ENCODE measurements around the gene SWSAP1.
"Not testable (repeated sequence)": the region's sequence is repeated elsewhere in the genome, so short reads cannot be mapped to it uniquely, and the experiment has no call there.

The SWSAP1 gene

DNA sequence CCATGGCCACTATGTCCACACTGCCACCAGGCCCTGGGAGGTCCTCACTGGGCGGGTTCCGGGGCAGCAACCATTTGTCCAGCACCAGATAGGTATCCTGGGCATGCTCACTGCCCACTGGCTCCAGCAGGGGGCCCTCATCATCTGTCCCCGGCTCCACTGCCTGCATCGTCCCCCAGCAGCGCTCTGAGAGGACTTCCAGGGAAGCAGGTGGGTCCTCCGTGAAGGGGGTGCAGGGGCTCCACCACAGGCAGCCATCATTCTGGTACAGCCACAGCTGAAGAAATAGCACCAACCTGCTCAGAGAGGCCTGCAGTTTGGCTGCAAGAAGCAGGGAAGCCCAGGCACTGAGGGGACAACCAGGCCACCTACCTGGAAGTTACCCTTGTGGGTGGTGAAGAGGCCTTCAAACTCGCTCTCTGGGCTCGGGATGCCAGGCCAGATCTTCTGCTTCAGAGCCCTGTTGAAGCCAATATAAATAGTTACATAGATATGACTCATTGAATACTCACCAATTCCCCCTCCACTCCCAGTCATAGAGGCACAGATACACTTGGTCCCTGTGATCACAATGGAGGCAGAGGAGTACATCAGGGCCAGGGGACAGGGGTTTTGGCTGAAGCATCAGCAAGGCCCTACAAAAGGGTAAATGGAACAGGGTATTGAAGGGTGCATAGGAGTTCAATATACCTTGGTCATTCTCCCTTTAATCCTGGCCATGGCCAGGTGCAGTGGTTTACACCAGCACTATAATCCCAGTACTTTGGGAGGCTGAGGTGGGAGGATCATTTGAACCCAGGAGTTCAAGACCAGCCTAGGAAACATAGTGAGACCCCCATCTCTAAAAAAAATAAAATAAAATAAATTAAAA is 4.1 kb downstream of the SWSAP1 start:
- peak; percentile 38 for DNase-seq (ENCODE audit: low spot score)

DNA sequence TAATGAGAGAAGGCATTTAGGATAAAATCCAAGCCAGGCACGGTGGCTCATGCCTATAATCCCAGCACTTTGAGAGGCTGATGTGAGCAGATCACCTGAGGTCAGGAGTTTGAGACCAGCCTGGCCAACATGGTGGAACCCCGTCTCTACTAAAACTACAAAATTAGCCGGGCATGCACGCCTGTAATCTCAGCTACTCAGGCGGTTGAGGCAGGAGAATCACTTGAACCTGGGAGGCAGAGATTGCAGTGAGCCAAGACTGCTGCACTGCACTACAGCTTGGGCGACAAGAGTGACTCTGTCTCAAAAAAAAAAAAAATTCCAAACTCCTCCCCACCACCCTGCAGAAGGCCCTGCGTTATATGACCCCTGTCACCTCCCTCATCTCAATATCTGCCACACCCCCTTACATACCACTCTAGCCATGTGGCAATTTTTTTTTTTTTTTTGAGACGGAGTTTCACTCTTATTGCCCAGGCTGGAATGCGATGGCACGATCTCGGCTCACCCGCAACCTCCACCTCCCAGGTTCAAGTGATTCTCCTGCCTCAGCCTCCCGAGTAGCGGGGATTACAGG is 4.9 kb downstream of the SWSAP1 start:
- DNase-seq (ENCODE audit: low spot score), result peak; percentile 51

DNA sequence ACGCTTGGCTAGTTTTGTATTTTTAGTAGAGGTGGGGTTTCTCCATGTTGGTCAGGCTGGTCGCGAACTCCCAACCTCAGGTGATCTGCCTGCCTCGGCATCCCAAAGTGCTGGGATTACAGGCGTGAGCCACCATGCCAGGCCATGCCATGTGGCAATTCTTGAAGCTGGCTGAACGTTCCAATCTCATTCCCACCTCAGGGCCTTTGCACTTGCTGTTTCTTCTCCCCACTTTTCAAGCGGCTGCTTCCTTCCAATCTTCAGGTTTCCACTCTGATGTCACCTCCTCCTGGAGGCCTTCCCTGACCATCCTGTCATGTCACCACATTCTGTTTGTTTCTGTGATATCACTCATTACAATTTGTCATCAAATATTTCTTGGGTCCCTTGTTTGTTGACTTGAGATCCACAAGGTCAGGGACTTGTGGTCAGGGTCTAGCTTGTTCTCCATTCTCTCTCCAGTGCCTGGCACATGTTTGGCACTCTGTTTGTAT is 5.4 kb downstream of the SWSAP1 start:
- DNase-seq (ENCODE audit: low spot score), result no peak

DNA sequence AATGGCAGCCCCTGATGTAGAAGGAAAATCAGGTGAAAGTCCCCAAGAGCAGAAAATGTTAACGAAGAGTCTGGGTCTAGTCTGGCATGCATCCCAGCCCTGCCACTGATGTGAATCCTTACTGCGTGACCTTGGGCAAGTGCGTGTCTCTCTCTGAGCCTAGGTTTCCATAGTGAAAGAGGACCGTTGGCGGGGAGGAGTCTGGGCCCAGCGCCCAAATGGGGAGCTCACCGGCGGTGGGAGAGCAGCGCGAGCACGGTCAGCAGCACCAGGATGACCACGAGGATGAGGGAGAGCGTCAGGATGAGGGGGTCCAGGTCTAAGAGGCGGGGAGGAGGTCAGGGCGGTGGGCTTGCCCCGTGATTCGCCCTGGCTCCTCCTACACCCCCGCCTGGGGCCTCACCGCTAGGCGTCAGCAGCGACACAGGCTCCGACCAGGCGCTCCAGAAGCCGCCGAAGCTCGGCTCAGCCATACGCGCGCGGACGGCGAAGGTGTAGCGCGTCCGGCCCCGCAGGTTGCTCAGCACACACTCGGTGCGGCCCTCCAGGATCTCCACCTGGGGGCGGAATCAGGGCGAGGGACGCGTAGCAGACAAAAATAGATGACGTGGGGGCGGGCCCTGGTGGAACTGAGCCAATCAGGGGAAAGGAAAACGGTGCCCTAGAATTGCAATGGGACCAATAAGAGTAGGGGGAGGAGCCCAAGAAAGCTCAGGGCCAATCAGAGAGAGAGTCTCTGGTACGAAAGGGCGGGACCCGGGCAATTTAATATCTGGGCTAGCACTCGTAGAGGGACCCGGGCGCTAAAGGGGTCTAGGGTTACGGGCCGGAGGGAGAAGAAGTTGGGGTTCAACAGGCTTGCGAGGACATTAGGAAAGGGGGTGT is 6.4 kb downstream of the SWSAP1 start:
- peak; percentile 100 for DNase-seq (ENCODE audit: low spot score)

DNA sequence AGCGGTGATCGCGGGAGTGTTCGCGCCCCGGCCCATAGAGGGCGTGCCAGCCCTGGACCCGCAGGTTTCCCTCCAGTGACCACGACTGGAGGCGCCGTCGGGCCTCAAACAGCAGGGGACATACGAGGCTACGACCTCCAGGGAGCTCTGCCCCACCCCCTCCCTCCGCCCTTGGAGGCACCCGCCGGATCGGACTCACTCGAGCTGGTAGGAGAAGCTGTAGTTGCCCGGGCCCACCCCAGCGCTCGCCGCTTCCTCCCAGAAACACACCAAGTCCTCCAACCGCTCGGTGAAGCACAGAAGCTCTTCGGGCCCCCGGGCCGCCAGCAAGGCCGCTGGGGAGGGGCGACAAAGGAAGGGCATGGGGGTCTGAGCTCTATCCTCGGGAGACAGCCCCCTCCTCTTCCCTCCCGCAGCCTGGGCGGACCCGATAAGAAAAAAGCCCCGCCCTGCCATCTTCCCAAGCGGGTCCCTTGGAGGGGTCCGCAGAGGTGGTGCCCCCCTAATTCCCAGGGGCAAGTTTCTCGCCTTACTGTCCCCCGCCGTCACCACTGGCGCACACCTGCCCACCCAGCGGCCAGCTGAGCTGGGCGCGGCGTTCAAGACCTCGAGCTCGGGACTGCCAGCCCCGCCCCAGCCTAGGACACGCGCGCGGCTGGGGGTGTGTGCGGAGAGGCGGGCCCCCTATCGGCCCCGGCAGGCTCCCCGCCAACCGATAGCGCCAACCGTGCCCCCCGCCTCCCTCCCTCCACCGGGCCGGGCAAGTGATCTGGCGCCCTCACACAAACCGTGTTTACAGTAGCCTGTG is 8.6 kb downstream of the SWSAP1 start:
- DNase-seq (ENCODE audit: low spot score), result peak; percentile 63

DNA sequence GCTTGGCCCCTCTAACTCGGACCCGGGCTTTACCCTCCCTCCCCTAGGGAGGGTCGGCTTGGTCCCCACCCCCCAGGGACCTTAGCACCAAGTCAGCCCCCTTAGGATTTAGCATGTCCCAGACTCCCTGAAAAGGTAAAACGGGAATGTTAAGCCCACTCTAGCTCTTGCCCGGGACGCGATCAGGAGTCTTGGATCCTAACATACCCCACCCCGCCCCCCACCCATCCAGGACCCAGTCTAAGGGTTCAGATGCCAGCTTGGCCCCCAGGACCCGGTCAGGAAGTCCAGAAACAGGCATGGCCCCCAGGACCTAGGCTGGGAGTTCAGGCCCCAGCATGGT is 9.2 kb downstream of the SWSAP1 start:
- DNase-seq (ENCODE audit: low spot score), result no peak

DNA sequence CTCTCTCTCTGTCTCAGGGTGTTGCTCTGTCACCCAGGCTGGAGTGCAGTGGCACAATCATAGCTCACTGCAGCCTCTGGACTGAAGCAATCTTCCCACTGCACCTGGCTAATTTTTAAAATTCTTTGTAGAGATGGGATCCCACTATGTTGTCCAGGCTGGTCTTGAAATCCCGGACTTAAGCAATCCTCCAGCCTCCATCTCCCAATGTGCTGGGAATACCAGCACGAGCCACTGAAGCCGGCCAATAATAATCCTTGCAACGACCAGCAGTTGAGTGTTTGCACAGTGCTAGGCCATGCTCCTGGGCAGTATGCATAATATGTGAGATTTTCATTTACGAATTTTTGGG is 10.3 kb downstream of the SWSAP1 start:
- DNase-seq (ENCODE audit: low spot score), result no peak

DNA sequence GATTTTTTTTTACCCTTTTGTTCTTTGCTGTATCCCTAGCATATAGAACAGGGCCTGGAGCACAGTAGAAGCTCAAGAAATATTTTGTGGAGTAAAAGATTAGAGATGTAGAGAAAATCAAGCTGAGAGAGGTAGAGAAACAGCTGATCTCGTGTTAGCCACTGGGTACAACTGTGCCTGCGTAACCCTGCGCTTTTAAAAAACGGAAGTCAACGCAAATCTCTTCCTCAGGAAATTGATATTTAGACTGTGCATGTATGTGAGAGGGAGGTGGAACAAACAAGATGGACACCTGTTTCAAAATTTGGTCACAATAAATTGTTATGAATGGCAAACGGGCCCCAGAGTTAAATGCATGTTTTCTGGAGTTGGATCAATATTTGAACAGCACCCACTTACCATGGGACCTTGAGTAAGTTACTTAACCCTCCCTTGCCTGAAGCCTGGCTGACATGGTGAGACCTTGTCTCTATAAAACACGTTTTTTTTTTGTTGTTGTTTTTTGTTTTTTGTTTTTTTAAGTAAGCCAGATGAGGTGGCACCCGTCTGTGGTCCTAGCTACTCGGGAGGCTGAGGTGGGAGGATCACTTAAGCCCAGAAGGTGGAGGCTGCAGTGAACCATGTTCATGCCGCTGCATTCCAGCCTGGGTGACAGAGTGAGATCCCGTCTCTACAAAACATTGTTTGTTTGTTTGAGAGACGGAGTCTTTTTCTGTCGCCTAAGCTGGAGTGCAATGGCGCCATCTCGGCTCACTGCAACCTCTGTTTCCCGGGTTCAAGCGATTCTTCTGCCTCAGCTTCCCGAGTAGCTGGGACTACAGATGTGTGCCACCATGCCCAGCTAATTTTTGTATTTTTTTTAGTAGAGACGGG is 12.9 kb downstream of the SWSAP1 start:
- DNase-seq (ENCODE audit: low spot score), result no peak

DNA sequence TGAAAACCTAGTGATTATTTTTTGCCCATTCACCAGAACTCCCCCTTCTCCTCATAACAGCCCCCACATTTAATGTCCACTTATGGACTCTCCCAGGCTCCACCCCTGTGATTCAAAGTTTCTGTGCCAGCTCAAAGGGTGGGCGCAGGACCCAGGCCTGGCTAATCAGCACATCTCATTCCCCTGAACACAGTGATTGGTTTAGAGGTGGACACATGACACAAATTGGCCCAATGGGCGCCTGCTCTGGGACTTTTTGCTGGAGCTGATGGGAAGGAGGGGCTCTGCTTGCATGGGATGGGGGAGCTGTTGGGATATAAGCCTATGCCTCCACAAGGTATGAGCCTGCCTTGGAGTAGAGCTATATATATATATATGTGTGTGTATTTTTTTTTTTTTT is 15.9 kb downstream of the SWSAP1 start:
- no peak for DNase-seq (ENCODE audit: low spot score)

DNA sequence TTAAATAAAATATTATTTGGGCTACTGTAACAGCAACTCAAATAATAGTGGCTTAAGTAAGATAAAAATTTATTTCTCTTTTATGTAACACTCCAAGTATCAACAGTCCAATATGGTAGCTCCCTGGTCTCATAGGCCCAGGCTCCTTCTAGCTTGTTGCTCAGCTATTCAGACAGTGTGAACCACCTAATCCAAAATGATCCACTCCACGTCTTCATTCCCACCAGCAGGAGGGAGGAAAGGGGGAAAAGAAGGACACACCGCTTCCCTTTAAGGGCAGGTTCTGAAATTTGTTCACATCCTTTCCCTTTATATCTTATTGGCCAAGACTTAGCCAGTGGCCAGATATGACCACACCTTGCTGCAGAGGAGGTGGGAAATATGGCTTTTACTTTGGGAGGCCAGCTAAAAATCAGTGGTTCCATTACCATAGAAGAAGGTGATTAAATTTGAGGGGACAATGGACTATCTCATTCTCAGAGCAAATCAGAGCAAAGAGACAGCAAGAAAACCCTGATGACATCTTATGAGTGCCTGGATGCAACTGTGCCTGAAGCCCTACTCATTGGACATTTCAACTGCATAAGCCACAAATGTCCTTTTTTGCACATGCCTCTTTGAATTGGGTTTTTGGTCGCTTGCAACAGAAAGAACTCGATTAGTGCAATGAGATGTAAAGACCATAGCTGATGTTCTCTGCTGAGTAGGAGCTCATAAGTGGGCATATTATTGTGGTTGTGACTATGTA is 16.6 kb downstream of the SWSAP1 start:
- no peak for DNase-seq (ENCODE audit: low spot score)

DNA sequence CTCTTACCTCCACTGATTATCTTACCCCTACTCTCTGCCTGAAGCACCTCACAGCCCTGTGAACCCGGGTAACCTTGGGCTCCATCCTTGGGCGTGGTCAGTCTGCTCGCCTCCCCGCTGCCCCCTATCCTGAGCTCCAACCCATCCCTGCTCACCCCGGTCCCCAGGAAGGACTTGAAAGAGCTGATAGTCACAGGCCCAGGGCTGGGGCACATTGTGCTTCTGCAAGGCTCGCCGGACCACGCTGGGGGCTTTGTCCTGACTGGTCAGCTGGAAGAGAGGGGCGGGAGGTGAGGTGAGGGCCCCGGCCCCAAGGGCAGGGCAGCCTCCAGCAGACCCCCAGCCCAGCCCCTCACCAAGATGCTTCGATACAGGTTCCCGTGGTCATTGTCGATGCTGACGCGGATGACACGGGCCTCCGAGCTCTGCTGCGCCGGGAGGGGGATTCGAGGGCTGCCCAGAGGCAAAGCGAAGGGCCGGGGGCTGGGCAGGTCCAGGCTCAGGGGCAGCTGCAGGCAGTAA is 22.7 kb downstream of the SWSAP1 start:
- DNase-seq (ENCODE audit: low spot score), result no peak

DNA sequence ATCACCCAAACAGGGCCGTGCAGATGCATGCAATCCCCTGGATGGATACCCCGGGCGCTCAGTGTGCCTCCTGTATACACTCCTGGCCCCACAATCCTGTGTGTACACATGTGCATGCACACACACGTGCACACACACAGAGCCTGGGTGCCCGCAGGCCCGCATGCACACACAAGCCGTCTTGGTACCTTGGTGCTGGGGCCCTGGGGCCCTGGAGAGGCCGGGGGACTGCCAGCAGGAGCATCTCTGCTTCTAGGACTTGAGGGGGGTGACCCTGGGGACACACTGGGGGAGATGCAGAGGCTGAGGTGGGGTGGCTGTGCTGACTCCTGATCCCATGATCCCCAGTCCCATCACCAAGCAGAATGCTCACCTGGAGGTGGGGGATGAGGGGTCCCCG is 25.2 kb downstream of the SWSAP1 start:
- DNase-seq (ENCODE audit: low spot score), result no peak

DNA sequence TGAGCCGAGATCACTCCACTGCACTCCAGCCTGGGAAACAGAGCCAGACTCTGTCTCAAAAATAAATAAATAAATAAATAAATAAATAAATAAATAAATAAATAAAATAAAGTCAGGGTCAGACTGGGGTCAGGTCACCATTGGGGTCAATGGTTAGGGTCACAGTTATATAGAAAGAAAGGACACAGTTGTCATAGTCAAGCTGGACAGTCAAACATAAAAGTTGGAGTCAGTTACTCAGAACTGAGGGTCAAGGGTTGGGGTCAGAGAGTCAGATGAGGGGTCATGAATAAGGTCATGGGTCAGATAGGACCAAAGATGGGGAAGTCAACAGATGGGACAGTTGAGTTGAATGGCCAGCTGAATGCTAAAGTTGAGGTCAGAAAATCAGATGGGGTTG is 26.3 kb downstream of the SWSAP1 start:
- no peak for DNase-seq (ENCODE audit: low spot score)

DNA sequence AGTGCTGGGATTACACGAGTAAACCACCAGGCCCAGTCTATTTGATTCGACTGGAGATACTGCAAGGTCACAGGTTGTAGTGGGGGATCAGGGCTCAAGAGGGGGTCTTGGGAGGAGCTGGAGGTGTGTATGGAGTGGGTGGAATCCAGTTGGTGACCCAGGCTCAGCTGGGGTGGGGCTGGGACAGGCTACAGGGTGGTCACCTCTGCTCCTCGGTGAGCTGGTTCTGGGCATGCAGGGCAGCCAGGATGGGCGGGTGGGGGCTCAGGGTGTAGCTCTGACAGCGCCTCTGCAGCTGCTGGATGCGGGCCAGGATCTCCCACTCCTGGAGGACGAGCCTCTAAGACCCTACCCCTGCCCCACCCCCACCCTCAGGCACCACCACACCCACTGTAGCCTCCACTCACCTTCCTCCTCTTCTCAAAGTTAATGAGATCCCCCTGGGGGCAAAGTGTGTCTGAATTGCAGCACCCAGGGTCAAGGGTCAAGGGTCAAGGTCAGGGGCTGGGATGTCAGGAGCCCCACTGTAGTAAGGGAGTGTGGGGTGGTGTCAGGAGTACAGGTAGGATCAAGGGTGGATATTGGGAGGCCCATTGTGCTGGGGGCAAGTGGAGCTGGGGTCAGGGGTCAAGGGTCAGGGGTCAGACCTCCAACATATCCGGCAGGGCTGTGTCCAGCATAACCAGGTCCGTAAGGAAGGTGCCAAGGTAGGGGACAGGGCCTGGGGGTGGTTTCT is 27.5 kb downstream of the SWSAP1 start:
- DNase-seq (ENCODE audit: low spot score), result no peak

DNA sequence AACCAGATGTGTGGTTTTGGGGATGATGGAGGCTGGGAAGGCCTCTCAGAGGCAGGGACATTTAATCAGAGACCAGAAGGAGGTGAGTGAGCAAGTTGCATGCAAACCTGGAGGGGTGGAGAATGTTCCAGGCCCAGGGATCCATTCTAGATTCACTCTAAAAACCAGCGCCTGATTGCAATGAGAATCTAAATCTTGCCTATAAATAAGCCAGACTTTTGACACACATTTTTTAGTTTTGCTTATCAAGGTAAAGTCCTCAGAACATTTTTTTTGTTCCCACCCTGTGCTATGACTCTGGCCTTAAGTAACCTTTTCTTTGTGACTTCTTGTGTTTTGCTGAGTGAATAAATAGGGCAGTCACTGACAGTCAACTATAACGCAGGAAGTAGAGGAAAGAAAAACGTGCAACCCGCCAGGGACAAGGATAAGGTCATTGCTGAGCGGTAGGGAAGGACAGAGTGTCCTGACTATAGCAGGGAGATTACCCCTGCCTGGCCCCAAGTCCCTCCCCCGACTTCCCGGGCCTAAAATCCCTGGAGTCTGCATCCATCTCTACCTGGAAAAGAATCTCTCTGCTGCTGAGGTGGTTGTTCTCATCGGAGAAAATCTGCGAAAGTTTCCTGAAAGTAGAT is 30.2 kb downstream of the SWSAP1 start:
- DNase-seq (ENCODE audit: low spot score), result no peak

DNA sequence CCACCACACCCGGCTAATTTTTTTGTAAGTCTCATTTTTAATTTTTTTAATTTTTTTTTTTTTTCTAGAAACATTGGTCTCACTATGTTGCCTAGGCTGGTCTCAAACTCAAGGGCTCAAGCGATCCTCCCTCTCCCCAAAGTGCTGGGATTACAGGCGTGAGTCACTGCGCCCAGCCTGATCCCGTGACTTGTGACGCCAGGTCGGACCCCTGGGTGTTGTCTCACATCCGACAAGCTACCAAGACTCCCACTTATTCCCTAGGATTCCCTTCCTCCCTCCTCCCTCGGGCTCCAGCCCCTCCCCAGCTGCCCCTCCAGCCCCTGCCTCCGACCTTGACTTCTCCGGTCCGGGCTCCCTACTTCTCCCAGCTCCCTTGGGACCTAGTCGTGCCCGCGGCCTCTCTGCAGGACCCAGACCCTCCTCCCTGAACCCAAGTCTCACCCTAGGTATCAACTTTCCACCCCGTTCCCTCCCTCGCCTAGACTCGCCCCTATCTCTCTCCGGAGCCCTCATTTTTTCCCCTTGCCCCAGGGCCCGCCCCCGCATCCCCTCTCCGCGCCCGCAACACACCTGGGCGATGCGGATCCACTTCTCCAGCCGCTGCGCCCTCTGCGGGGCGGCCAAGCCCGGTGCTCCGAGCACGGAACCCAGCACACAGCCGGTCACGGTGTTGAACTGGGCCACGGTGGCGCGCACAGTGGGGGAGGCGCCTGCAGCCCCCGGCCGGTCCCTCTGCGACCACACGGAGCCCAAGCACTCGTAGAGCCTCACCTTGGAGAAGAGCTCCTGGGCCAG is 31.6 kb downstream of the SWSAP1 start:
- DNase-seq (ENCODE audit: low spot score), result no peak

DNA sequence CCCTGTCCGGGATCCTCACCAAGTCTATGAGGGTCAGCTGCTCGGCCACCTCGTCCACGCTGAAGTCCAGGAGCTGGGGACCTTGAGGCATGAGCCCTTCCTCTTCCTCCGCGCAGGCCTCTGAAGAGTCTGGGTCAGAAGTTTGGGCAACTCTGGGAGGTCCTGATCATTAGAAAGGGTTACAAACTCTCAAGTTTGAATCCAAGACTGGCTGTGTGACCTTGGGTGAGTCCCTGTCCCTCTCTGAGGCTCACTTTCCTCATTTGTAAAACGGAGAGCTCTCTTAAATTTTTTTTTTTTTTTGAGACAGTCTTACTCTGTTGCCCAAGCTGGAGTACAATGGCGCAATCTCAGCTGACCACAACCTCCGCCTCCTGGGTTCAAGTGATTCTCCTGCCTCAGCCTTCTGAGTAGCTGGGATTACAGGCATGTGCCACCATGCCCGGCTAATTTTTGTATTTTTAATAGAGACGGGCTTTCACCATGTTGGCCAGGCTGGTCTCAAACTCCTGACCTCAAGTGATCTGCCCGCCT is 32.3 kb downstream of the SWSAP1 start:
- not testable (repeated sequence) for DNase-seq (ENCODE audit: low spot score)

DNA sequence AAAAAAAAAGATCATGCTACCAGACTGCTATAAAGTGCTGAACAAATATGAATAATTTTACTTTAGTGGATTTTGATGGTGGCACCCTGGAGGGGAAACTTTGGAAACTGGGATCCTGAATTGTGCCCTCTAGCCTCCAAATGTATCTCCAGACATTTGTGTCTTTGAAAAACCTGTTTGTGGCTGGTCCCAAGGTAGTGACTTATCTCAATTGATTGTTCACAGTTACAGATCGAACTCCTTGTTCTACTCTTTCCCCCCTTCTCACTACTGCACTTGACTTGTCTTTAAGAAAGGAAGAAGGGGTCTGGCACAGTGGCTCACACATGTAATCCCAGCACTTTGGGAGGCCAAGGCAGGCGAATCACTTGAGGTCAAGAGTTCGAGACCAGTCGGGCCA is 34.1 kb downstream of the SWSAP1 start:
- no peak for DNase-seq (ENCODE audit: low spot score)

All from SW480 (cell line).